Right ventricle myocardium superior (tissue), 1 donor: ENCODE results near the gene MAGEB10. TPM values are rescaled to one million over a fixed set of nuclear protein-coding genes. Genes with fewer than 3 reads are reported as not detected.
"Not testable (repeated sequence)": the region's sequence is repeated elsewhere in the genome, so short reads cannot be mapped to it uniquely, and the experiment has no call there.

ENCODE experiments used
- ATAC-seq: fragments of 200-7000 bp; cut with Tn5 transposase; one replicate; pipeline ENCODE4 v1.9.1; 2020; ENCODE audit warnings: mild to moderate bottlenecking; ENCODE audit not compliant: poor library complexity
- DNase-seq: peaks from one replicate; pipeline ENCODE4 v3.0.0-alpha.2; 2020
- intact Hi-C: fragments of 100-400 bp; cut with DNase I; formaldehyde crosslinking; loops from one replicate; pipeline ENCODE4 v1.11.2; 2022
- long read RNA-seq: library from polyadenylated mRNA; unstranded; transcript quantifications from one replicate; pipeline ENCODE4 v2.0.0, GENCODE V29; 2021
- total RNA-seq: library from RNA; stranded (reverse); fragmentation: NEBNext Ultra II Directional; extraction: Animal tissue kit (Norgen Biotek cat#: 25700); gene quantifications from one replicate; pipeline ENCODE4 v1.2.1, GENCODE V29; 2021
- donor health status: DM: no; HTN: yes; CAD: no; lungs with severe emphysema.

The MAGEB10 gene, protein sequence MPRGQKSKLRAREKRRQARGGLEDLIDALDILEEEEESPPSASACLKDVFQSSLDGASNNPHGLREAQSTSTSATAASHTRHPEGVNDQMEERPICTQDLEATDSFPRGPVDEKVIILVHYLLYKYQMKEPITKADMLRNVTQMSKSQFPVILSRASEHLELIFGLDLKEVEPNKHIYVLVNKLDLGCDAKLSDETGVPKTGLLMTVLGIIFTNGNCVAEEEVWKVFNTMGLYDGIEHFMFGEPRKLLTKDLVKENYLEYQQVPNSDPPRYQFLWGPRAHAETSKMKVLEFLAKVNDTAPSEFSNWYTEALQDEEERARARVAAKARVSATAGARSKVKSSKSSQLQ
- not detected for total RNA-seq
- long read RNA-seq, result 0 reads

DNA sequence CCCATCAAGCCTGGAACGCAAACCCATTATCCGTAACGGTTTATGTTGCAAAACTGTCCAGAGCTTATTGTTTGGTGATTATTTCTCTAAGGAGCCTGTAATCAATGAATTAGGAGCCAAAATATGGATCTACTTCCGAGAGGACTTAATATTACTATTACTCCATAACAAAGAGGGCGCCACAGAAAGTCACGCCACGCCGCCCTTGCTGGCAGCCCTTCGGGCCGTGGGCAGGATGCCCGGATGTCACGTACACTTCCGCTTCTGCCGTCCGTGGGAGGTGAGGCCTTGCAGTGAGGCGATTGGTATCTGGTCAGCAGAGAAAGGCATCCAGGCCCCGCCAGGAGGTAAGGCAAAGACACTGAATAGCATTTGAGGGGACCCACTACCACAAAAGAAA lies at the start of gene MAGEB10:
Gene MAGEB10 (plus strand): TSS at position 301 of the 400 bp plus-strand sequence. CDS start 13,317 bp downstream, outside the sequence.
- intact Hi-C loops, result no loop called here
- no peak for DNase-seq
- no peak for ATAC-seq

DNA sequence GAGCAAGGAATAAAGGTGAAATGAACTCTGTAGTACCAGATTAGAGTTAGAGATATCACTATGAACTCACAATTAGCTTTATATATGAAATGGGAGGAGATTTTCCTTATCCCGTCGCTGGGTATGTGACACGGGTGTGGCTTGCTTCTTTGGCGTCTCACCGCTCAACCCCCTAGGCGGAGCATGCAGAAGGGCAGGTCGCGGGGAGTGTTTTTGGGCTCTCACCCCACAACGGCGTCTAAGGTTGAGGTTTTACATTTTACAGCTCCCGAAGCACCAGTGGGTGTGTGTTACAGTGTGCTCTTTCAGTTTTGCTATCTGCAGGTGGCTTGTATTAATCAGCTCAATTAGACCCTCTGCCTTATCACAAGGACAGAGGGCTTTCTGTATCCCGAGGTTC lies 42.1 kb upstream of the MAGEB10 start:
- ATAC-seq (no peak), DNase-seq (no peak)
- intact Hi-C loops, result no loop called here

DNA sequence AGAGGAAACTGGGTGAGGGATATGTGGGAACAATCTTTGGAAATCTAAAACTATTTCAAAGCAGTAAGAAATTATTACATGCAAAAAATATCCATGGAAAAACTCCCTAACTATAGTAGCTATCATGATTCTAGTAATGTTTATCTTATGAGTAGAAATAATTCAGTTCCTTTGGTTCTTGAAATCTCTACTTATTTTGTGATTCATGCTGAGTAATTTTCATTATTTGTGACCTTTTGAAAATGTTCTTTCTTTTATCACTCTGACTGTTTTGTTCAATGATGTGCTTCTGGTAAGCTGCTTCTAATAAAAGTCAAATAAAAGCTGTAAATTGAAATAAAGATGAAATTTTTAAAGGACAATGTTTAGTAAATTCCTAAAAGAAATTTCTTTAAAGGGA lies 40.4 kb upstream of the MAGEB10 start:
- ATAC-seq, result no peak
- intact Hi-C loops, result no loop called here
- DNase-seq, result no peak

DNA sequence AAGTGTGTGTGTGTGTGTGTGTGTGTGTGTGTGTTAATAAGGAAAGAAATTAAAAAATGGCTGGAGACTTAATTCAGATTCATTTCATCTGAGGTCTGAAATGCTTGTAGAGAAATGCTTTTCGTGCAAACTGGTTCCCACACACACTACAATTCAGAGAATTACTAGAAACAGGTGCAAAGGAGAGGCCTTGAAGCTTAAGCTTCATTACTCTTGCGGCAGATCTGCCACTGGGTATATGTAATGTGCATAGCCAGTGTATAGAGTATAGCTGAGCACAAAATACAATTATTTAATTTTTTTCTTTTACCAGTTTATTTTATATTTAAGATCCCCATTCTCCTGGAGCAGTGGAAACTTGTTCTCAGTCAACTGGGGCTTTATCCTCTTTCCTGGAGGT lies 31.8 kb upstream of the MAGEB10 start:
- ATAC-seq (no peak), DNase-seq (no peak)
- intact Hi-C loops, result no loop called here

DNA sequence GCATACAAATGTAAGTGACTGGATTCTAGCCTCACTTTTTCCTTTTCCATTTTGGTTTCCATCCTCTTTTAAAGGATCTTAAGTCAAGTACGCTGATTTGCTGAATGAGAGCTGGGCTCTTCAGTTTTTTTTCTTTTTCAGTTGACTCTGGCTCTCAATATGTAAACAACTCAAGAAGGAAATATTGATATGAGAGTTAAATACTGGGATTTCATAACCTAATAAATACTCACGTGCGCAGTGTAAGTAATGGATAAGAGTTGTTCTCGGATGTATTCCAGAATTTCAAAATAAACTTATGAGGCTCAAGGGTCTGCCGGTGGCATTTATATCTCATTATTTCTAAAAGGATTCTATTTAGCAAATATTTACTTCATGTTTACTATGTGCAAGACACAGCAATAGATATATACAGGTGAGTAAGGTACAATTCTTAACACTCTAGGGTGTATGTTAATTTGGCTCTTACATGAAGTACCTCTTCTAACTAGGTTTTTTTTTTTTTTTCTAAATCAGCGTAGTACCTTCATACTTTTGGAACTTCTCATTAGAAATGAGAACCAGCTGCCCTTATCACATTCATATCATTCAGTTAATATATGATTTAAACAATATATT lies 11.0 kb upstream of the MAGEB10 start:
- intact Hi-C loops, result no loop called here
- ATAC-seq, result no peak

DNA sequence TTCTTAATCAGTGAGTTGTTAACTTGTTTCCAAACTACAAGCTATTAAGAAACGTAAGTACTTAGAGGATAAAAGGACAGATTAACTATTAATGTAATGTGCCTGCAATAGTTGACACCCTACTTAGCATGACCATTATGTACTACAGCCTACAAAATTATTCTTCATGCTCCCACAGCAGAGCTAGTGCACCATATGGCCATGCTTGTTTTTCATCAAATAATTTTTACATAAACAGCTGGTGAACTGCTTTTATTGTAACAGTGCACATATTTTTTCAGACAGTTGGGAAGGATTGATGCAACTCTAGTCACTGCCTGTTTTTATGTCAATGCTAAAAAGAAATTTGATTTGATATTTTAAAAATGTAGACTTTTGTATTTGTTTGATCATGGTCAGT lies 10.2 kb upstream of the MAGEB10 start:
- DNase-seq (no peak), ATAC-seq (no peak)
- intact Hi-C loops, result no loop called here

More for the DNA sequence above, 11.0 kb upstream of the MAGEB10 start:
- DNase-seq, result no peak

DNA sequence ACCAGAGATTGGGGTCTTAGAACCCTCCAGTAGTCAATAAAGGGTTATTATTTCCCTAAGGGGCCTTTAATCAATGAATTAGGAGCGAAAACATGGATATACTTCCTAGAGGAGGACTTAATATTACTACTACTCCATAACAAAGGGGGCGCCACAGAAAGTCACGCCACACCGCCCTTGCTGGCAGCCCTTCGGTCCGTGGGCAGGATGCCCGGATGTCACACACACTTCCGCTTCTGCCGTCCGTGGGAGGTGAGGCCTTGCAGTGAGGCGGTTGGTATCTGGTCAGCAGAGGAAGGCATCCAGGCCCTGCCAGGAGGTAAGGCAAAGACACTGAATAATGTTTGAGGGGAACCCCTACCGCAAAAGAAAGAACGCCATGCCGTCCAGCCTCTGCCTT lies 436 bp downstream of the MAGEB10 start:
- DNase-seq, result no peak
- intact Hi-C loops, result no loop called here
- ATAC-seq, result no peak

DNA sequence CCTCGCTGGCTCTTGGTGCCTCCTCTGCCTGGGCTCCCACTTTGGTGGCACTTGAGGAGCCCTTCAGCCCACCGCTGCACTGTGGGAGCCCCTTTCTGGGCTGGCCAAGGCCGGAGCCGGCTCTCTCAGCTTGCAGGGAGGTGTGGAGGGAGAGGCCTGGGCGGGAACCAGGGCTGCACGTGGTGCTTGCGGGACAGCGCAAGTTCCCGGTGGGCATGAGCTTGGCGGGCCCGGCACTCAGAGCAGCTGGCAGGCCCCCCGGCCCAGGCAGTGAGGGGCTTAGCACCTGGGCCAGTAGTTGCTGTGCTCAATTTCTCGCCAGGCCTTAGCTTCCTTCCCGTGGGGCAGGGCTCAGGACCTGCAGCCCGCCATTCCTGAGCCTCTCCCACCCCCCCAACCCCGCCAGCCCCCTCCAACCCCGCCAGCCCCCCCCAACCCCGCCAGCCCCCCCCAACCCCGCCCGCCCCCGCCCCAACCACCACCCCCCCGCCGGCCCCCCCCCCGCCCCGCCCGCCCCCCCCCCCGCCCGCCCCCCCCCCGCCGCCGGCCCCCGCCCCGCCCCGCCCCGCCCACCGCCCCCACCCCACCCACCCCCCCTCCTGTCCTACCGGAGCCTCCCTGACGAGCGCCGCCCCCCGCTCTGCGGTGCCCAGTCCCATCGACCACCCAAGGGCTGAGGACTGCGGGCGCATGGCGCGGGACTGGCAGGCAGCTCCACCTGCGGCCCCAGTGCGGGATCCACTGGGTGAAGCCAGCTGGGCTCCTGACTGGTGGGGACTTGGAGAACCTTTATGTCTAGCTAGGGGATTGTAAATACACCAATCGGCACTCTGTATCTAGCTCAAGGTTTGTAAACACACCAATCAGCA lies 1.4 kb downstream of the MAGEB10 start:
- DNase-seq, intact Hi-C loops, ATAC-seq: not testable (repeated sequence)

DNA sequence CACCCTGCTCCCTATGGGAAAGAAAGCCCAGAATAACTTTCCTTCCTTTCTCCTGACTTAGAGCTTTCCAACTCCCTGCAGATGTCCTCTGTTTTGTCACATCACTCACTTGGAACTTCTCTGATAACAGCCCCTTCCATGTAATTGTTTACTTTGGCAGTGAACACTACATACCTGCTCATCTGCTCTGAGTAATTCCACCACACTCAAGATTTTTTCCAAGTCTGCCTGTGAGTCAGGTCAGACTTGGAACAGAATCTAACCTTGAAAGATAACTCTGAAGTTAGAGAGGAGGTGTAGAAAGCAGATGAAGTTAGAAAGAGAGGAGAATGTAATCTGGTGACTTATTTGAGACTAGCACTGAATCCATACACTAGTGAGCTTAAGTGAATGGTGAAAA lies 7.4 kb downstream of the MAGEB10 start:
- DNase-seq (no peak), ATAC-seq (no peak)
- intact Hi-C loops, result no loop called here

DNA sequence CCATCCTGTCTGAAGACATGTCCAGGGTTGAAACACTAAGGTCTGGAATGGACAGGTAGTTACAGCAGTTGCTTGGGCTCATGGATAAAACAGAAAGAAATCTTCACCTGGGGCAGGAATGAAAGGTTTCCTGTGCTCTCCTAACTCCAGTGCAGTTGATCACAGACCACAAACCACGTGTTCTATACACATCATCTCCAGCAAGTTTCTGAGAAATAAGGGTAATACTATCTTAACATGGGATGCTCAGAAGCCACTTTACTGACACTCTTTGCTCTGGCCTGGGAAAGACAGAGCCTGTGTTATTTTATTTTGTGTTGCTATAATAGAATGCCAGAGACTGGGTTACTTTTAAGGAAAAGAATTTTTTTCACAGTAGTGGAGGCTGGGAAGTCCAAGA lies 16.0 kb downstream of the MAGEB10 start:
- DNase-seq (no peak), ATAC-seq (no peak)
- intact Hi-C loops, result no loop called here

DNA sequence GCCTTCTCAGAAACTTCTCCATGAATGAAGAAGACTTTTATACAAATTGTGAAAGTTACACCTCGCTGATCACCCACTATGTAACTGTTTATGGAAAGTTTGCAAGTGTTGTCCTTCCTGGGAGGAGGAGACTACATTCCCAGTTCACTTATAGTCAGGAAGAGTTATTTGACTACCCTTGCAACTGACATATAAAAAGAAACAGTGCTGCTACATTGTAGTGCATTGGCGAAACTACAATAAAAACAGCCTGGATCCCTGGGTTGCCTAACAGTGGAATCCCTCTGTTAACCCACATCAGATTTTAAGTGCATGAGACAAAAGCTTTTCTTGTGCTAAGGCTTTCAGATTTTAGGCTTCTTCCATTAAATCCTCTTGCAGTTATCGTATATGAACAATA lies 30.4 kb downstream of the MAGEB10 start:
- ATAC-seq, result no peak
- no peak for DNase-seq
- intact Hi-C loops, result no loop called here

DNA sequence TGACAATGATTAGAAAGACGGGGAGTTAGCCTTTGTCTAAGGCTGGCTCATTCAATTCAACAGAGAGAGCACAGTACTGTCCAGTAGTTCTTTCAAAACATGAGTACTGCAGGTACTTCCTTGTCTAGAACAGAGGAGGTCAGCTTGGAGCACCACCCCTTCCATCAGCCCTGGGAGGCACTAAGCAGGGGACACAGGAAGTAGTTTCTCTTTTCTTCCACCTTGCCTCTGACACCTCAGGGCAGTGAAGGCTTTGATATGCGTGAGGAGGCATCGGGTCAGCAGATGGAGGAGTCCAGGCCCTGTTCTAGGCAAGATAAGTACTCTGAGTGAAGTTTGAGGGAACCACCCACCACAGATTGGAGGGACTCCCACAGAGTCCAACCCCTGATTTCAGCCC lies 33.1 kb downstream of the MAGEB10 start:
- no peak for ATAC-seq
- intact Hi-C loops, result no loop called here

DNA sequence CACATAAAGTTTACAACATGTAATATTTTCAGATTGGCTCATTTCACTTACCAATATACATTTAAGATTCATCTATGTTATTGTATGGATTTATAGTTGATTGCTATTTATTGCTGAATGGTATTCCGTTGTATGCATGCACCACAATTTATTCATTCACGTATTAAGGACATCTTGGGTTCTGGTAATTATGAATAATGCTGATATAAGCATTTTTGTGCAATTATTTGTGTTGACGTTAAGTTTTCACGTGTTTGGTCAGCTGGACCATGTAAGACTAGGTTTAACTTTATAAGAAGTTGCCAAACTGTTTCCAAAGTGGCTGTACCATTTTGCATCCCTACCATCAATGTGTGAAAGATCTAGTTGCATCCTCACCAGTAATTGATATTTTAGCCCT lies 35.1 kb downstream of the MAGEB10 start:
- DNase-seq, result no peak
- ATAC-seq, result no peak
- intact Hi-C loops, result no loop called here

More for the DNA sequence above, 33.1 kb downstream of the MAGEB10 start:
- no peak for DNase-seq

DNA sequence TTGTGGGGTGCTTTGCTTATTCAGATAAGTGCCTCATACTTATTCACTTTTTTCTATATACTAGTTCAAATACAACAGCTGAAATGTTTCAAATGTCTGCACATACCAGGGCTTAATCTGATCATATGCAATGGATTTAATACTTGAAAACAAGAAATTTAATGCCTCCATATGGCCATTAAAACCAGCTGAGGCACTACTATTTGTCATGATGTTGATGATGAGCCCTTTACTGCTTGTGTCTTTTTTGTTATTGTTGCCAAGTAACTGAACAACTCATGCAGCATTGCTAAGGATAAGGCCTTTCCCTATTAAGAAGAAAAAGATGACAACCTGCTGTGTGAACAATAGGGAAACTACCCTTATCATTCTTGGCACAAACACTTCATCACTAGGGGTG lies 52.5 kb downstream of the MAGEB10 start:
- no peak for DNase-seq
- intact Hi-C loops, result no loop called here
- no peak for ATAC-seq

DNA sequence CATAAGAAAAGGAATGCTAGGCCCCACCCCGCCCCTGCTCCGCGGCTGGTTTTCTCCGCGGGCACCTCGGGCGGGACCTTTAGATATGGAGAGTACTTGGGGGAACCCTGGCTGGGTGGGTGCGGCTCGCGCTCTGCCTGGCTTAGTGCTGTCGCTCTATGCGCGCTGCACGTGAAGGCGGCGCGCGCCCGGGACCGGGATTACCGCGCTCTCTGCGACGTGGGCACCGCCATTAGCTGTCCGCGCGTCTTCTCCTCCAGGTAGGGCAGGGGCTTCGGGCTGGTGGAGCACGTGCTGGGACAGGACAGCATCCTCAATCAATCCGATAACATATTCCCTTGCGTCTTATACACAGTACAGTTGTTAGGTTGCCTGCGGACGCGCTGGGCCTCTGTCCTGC lies 56.0 kb downstream of the MAGEB10 start:
- DNase-seq (no peak), ATAC-seq (no peak)
- intact Hi-C loops, result no loop called here

Other genes starting within 250 kb of the MAGEB10 start
- gene DCAF8L2, start 217.6 kb upstream of the MAGEB10 start, total RNA-seq, result not detected
- gene DCAF8L1, start 173.5 kb downstream of the MAGEB10 start, total RNA-seq, result not detected